Stimulated activated CD8-positive, alpha-beta memory T cell treated with anti-CD3 and anti-CD28 coated beads, Interleukin-2, amount 100 ng/mL, for 48 hours (primary cell): ENCODE data around the gene SMO.
"Not testable (repeated sequence)": the region's sequence is repeated elsewhere in the genome, so short reads cannot be mapped to it uniquely, and the experiment has no call there.

Experiments used
- DNase-seq, 2 donors: peaks; one replicate each; pipeline ENCODE4 v3.0.0-alpha.2; 2020; ENCODE audit warnings: low read depth in 2 of 2

Gene SMO

GRCh38 chr7:129208667-129209066 lies 20.2 kb downstream of the SMO start:
- no peak for DNase-seq

GRCh38 chr7:129209067-129209926 lies 20.9 kb downstream of the SMO start:
- no peak for DNase-seq

- peak; percentile 65 to 70 for DNase-seq
Observed at GRCh38 chr7:129210256-129210988, 22.0 kb downstream of the SMO start.

DNA sequence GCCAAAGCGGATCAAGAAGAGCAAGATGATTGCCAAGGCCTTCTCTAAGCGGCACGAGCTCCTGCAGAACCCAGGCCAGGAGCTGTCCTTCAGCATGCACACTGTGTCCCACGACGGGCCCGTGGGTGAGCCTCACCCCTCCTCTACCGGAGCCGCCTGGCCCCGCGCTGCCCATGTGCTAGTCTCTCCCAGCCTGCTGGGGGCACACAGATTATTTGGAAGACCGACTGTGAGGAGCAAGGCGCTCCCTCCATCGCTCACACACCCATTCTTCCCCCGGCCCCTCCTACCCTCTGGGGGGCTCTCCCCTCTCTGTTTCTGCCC lies 22.5 kb downstream of the SMO start:
- no peak for DNase-seq

- DNase-seq, result no peak
Observed at GRCh38 chr7:129212126-129212525, 23.7 kb downstream of the SMO start.

- no peak for DNase-seq
Observed at GRCh38 chr7:129212596-129212995, 24.2 kb downstream of the SMO start.

- no peak for DNase-seq
Observed at GRCh38 chr7:129213828-129214227, 25.4 kb downstream of the SMO start.

DNA sequence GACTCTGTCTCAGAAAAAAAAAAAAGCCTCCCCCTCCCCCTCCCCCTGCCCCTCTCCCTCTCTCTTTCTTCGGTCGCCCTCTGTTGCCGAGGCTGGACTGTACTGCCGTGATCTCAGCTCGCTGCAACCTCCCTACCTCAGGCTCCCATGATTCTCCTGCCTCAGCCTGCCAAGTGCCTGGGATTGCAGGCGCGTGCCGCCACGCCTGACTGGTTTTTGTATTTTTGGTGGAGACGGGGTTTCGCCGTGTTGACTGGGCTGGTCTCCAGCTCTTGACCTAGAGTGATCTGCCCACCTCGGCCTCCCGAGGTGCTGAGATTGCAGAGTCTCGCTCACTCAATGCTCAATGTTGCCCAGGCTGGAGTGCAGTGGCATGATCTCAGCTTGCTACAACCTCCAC lies 27.3 kb downstream of the SMO start:
- not testable (repeated sequence) for DNase-seq

GRCh38 chr7:129216101-129216715 lies 27.8 kb downstream of the SMO start:
- not testable (repeated sequence) for DNase-seq

DNA sequence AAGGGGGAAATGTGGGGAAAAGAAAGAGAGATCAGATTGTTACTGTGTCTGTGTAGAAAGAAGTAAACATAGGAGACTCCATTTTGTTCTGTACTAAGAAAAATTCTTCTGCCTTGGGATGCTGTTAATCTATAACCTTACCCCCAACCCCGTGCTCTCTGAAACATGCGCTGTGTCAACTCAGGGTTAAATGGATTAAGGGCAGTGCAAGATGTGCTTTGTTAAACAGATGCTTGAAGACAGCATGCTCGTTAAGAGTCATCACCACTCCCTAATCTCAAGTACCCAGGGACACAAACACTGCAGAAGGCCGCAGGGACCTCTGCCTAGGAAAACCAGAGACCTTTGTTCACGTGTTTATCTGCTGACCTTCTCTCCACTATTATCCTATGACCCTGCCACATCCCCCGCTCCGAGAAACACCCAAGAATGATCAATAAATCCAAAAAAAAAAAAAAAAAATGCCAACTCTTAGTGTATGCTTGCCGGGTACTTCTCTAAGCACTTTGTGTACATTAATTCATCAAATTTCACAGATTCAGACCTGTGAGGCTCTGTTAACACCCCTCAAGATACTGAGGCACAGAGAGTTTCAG lies 28.5 kb downstream of the SMO start:
- DNase-seq, result not testable (repeated sequence)

GRCh38 chr7:129218514-129219062 lies 30.2 kb downstream of the SMO start:
- DNase-seq, result peak; percentile 60 to 66

- not testable (repeated sequence) for DNase-seq
Observed at GRCh38 chr7:129219166-129219565, 30.7 kb downstream of the SMO start.

GRCh38 chr7:129222064-129222463 lies 33.6 kb downstream of the SMO start:
- DNase-seq, result no peak

DNA sequence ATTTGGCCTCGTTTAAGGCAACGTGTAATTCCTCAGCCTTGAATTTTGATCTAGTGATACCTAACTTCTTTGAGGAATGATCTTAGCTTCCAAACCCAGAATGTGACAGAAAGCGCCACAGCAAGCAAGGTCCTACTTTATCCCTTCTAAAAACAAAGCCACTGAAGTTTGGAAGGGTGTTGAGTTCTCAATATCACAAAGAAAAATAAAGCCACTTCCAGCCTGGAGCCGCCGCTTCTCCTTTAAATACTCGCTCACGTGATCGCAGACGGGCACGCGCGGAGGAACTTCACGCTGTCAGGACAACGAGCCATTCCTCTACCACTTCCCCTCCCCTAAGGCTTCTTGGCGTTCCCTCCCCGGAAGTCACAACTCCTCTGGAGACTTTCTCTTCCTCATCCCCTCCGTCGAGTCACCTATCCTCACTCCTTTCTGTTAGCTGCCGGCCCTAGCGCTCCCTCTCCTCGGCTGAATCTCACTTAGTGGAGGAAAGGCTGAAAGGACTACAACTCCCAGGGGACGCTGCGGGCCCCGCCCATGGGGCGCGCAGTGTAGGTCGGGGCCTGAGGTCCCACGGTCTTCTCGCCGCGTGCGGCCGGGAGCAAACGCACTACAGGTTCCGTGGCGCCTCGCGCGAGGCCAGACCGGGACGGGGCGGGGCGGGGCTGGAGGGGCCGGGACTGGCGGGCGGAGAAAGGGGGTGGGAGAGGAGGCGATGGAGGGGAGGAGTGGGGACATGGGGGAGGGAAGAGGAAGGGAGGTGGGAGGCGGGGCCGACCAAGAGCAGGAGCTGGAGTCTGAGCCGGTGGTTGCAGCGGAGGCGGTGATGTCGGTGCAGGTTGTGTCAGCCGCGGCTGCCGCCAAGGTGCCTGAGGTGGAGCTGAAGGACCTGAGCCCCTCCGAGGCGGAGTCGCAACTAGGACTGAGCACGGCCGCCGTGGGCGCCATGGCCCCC lies 36.1 kb downstream of the SMO start, which contains the start of gene AHCYL2:
Gene AHCYL2 (plus strand): TSS at position 780 of the 955 bp plus-strand sequence.
- DNase-seq, result peak; percentile 96 to 97

DNA sequence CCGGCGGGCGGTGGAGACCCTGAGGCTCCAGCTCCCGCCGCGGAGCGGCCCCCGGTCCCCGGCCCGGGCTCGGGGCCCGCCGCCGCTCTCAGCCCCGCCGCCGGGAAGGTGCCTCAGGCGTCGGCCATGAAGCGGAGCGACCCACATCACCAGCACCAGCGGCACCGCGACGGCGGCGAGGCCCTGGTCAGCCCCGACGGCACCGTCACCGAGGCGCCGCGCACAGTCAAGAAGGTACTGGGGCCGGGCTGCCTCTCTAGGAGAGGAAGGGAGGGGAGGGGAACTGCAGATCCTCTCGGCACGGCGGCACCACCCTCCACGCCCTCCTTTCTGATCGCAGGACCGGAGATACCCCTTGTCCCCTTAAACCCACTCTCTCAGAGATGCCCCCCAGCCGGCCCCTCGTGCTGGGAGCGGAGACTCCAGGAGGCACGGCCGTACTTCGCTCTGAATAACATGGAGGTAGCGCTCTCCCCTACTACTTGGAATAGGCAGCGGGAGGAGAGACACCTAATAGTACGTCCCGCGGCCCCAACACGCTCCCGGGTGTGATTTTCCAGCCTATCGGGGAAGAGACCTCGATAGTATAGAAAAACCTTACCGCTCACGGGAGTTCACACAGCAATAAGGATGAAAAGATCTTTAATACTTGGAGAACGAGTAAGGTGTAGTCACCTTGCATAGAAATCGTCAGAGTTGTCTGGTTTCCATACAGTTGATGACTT lies 36.9 kb downstream of the SMO start:
- peak; percentile 24 to 44 for DNase-seq

GRCh38 chr7:129225931-129226572 lies 37.6 kb downstream of the SMO start:
- no peak for DNase-seq

- DNase-seq, result no peak
Observed at GRCh38 chr7:129227646-129228578, 39.5 kb downstream of the SMO start.

DNA sequence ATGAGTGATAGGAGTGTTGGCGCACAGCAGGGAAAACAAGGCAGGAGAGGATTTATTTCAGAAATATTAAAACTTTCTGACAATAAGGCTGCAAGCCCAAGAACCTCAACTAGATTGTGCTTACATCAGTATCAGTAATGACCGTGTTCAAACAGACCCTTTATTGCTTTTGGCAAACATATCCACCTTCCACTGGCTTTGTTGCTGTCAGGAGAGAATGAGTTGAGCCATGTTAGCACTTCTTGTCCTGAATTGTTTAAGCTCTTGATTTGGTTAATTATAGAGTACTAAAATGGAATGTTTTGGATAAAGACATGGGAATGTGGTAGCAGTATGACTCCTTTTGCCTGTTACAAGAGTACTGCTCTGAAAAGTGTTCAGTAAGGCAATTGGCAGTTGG lies 40.2 kb downstream of the SMO start:
- no peak for DNase-seq
